Subcutaneous adipose tissue (tissue), 4 donors: Measurements from ENCODE around the gene ZNF524. TPM values are rescaled to one million over a fixed set of nuclear protein-coding genes. Genes with fewer than 3 reads are reported as not detected.

ENCODE experiments used
- CTCF ChIP-seq: fragments of 450-650 bp; IDR thresholded peaks from one replicate; pipeline ENCODE4 v1.5.1; 2016; ENCODE audit warnings: low read depth, mild to moderate bottlenecking, control low read depth, antibody characterized with exemption, moderate library complexity
- total RNA-seq, 4 donors: library from RNA; depleted of rRNA; stranded (reverse); fragments of >200 nt; gene quantifications; one replicate each; pipeline ENCODE4 v1.1.0, GENCODE V29; 2016

Gene ZNF524
- total RNA-seq, 4 donors from 2014 or later = 3.8 to 33.5 (median 26.4) TPM

GRCh38 chr19:55585658-55586339 is 14.3 kb upstream of the ZNF524 start:
- TF ChIP-seq CTCF = no peak

- TF ChIP-seq CTCF = no peak
Measured at GRCh38 chr19:55586976-55587668, 13.0 kb upstream of the ZNF524 start.

- TF ChIP-seq CTCF = no peak
Measured at GRCh38 chr19:55588738-55589137, 11.3 kb upstream of the ZNF524 start.

- no peak for TF ChIP-seq CTCF
Measured at GRCh38 chr19:55590109-55590508, 10.0 kb upstream of the ZNF524 start.

GRCh38 chr19:55590617-55591016 is 9.5 kb upstream of the ZNF524 start:
- no peak for TF ChIP-seq CTCF

GRCh38 chr19:55591555-55591954 is 8.5 kb upstream of the ZNF524 start:
- no peak for TF ChIP-seq CTCF

GRCh38 chr19:55592391-55593090 is 7.5 kb upstream of the ZNF524 start:
- TF ChIP-seq CTCF = no peak
